GM12891 (cell line): Measurements from ENCODE around the gene GPR18.

ENCODE experiments used
- PAX5 ChIP-seq: IDR thresholded peaks from 2 replicates; pipeline ENCODE4 v1.6.1; 2011; ENCODE audit warnings: low read length, moderate library complexity, mild to moderate bottlenecking; ENCODE audit not compliant: insufficient read depth, severe bottlenecking
- POLR2A ChIP-seq: IDR thresholded peaks from 2 replicates; pipeline ENCODE4 v1.6.1; 2011; ENCODE audit warnings: low read depth, low read length, control low read depth
- POLR2AphosphoS5 ChIP-seq: IDR thresholded peaks from 2 replicates; pipeline ENCODE4 v1.6.1; 2011; ENCODE audit warnings: low read depth, low read length, control low read depth
- SPI1 ChIP-seq: IDR thresholded peaks from 2 replicates; pipeline ENCODE4 v1.6.1; 2011; ENCODE audit warnings: low read depth, low read length, control low read depth

DNA sequence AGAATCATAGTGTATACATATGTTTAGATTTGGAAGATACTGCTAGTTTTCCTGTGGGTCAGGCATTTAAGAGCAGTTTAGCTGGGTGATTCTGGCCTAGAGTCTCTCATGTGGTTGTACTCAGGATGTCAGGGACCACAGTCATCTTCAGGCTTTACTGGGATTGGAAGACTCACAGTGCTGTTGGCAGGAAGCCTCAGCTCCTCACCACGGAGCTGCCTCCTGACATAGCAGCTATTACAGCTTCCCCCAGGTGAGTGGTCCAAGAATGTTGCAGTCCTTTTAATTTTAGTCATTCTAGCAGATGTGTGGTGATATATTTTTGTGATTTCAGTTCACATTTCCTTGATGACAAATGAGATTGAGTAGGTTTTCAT, 16.9 kb upstream of the GPR18 start:
- TF ChIP-seq POLR2A: no peak
- TF ChIP-seq POLR2AphosphoS5: no peak
- no peak for TF ChIP-seq PAX5
- TF ChIP-seq SPI1: no peak
